ENCODE results near the gene RPL35A. TPM values are rescaled to one million over a fixed set of nuclear protein-coding genes. Genes with fewer than 3 reads are reported as not detected.

Gene RPL35A
- total RNA-seq, 1 donor from 2014 or later, result 1,301 TPM

Other genes with a start within 250 kb of the RPL35A start
- 26.7 and 33.2 TPM in 2 replicates for gene RUBCN, start 213.3 kb upstream of the RPL35A start, total RNA-seq (ENCODE audit: low replicate concordance)
- gene FYTTD1, start 200.3 kb upstream of the RPL35A start, total RNA-seq (ENCODE audit: low replicate concordance), result 52.1 and 58.8 TPM in 2 replicates
- 49.7 and 58.7 TPM in 2 replicates for gene LRCH3, start 158.9 kb upstream of the RPL35A start, total RNA-seq (ENCODE audit: low replicate concordance)
- 10.0 and 10.8 TPM in 2 replicates for gene LMLN, start 10.0 kb downstream of the RPL35A start, total RNA-seq (ENCODE audit: low replicate concordance)